CD4-positive, alpha-beta T cell treated with Interleukin-10 for 1 hour (primary cell): Measurements from ENCODE around the gene MTMR6.
A peak's percentile ranks its signal among the peaks of the same experiment; 100 is the strongest.
"Not testable (repeated sequence)": the region's sequence is repeated elsewhere in the genome, so short reads cannot be mapped to it uniquely, and the experiment has no call there.

Experiments
- DNase-seq: peaks from one replicate; pipeline ENCODE4 v3.0.0-alpha.2; 2020

MTMR6 gene

DNA sequence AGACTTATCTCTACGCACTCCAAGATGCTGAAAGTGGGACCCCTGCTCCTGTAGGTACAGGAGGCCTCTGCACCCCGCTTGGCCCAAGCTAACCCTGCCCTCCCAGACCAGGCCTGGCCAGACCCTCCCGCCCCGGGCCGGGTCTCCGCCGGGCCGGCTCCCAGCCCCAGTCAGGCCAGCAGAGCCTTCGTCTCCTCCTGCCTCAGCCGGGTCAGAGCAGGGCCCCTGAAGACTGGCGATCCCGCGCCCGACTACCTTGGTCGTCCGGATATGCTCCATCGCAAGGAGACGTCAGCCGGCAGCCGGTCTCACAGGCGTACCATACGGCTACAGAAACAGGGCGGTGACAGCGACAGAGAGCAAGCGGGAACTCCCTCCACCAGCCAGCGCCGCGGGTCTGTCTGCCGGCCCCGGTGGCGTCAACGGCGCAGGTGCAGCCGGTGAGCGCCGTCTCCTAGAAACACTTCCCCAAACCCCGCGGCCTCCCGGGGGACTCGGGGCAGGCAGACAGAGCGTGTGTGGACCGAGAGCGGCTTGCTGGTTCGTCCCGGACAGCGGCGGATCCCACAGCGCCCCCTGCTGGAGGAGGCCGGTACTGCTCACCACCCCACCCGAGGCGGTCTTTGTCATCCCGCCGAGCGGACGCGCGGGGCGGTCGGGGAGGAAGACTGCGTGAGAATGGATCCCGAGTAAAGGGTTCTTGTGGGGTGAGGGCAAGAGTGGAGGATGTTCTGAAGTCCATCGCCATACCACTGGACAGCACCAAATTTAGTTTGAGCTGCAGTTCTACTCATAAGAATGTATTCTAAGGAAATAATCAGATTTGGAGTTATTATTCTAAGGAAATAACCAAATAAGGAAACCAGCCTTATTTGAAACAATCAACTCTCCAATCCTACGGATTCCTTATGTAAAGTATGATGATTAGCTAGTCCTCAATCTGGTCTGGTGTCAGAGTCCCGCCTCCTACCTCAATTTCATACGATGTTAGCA is at the start of gene MTMR6:
MTMR6 (minus strand) TSS at position 520 of the 993 bp plus-strand sequence; CDS start at position 279, 241 bp downstream.
- DNase-seq: peak; percentile 93

DNA sequence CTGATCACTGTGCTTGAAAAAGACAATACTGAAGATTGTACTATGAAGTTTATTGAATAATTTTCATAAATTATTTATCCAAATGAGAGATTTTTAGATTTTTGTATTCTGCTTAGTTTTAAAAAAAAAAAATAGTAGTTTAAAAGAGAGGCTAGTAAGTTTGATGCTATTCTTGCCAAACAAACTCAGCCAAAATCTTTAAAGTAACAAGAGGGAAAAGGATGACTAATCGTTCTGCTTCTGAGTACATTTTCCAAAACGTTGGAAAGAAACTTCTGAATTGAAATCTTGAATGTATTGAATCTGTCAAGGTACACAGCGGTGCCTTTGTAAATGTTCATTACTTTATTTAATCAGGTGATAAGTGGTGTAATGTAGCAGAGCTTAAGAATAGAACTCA is 48.6 kb upstream of the MTMR6 start:
- no peak for DNase-seq

DNA sequence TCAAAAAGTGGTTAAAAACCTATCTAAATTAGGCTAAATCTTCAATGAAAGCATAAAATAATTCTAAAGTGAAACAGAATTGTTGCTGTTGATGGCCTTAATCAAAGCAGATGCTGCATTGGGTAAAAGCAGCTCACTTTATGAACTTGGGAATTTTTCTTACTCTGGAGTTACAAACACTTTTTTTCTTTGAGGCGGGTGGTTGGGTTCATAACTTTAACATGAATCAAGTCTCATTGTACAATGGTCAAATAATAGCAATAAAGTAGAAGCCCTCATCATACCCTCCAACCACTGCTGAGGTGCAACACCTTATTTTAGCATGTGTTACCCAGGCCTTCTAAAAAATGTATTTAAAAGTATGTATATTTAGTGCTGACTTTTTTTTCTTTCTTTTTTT is 43.3 kb upstream of the MTMR6 start:
- DNase-seq: no peak

DNA sequence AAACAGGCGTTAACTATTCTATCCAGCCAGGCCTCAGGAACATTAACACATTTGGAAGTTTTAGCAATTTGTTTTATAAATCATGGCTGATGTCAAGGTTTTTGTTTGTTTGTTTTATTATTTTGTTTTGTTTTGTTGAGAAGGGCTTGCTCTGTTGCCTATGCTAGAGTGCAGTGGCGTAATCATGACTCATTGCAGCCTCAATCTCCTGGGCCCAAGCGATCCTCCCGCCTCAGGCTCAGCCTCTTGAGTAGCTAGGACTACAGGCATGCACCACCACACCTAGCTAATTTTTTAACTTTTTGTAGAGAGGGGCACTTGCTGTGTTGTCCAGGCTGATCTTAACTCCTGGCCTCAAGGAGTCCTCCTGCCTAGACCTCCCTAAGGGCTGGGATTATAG is 42.4 kb upstream of the MTMR6 start:
- no peak for DNase-seq

DNA sequence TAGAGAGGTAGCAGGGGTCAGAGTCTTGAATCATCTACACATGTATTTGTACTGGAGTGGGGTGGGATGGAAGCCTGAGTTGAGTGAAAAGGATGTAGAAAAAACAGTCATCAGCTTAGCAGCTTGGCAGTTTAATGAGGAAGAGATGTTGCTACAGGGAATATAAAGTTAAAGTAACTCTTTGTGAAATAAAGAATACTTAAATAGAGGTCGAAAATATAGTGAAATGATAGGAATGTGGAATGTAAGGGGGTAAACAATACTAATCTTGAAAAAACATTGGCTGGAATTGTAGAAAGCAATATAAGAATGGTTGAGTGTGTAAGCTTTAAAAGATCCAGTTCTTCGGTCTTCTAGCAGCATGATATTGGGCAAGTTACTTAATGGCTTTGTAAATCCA is 36.8 kb upstream of the MTMR6 start:
- DNase-seq: no peak

DNA sequence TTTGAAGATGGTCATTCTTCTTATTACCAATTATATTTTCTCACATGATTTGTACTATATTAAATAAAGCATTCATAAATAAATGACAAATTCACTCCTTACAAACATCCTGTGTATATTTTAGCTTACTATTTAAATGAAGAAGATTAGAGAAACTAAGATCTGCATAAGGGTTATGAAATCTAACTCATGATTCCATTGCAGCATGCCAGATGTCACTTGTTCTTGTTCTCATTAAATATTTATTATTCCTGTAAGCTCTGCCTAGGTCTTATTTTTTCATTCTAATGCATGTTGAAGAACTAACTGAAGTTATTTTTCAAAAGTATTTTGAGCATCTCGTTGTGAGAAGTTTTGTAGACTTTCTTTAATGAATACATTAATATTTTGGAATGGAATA is 32.5 kb upstream of the MTMR6 start:
- DNase-seq: no peak

DNA sequence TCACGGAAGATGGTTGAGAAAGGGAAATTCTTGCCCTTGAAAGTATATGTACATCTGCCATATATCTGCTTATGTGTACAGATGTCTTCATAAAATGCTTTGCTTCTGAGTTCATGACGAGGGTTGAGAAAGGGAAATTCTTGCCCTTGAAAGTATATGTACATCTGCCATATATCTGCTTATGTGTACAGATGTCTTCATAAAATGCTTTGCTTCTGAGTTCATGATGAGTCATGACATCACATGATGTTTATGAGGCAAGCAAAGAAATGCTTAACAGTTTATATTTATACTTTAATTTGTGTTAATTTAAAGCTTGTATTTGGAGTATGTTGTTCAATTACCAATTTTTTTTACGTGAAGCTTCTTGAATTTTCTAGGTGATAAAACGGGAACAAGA is 31.7 kb upstream of the MTMR6 start:
- not testable (repeated sequence) for DNase-seq

DNA sequence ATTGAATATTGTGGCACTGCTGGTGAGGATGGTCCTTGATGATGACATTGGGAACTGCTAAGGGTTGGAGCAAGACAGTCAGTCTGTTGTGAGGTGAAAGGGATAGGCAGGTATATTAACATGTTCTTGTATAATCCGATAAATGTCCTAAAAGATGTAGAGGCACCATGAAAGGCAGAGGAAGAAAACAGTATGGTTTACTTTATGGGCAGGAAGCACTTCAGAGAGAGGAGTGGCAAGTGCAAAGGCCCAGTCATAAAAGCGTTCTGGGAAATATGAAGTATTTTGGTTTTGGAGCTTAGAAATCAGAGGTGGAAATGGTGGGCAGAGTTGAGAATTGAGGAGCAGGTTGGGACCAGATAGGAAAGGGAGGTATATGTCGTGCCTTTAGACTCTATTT is 23.6 kb upstream of the MTMR6 start:
- no peak for DNase-seq

DNA sequence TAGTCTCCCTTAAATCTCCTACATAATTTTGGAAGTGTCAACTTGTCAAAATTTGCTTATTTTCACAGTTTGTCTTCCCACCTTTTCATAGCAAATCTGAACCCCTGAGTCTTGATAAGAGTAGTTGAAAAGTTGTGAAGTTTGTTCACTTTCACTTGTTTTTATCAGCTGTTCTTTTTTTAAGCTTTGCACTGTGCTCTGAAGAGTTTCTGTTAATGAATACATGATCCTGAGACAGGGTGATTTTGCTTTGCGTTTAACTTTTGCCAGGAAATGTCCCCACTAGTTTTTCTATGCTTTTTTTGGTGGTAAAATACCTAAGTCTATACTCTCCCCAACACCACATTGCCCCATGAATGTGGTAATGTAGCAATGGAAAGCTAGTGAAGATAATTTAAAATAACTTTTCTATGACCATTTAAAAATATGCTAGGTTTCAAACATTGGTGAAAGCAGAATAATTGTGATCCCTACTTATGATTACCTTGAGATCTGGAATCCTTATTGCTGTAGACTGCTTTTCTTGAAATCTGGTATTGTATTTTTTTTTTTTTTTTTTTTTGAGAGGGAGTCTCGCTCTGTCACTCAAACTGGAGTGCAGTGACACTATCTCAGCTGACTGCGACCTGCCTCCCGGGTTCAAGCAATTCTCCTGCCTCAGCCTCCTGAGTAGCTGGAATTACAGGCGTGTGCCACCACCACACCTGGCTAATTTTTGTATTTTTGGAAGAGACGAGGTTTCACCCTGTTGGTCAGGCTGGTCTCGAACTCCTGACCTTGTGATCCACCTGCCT is 19.6 kb upstream of the MTMR6 start:
- no peak for DNase-seq

DNA sequence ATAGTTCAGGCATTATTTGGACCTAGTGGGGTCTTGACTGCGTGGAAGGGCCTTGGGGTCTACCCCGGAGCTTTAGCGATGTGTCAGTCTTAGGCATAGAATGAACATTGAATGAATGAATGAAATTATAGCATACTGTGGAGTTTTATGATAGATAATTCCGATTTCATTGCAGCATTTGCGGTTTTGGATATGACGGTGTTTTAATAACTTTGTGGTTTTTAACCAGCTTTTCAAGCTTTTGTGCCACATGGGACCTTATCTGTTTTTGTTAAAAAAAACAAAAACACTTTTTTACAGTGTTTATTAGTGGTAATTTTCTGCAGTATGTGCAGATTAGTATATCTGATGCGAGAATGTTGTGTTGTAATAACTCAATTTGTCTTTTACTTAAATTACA is 14.8 kb upstream of the MTMR6 start:
- DNase-seq: no peak

DNA sequence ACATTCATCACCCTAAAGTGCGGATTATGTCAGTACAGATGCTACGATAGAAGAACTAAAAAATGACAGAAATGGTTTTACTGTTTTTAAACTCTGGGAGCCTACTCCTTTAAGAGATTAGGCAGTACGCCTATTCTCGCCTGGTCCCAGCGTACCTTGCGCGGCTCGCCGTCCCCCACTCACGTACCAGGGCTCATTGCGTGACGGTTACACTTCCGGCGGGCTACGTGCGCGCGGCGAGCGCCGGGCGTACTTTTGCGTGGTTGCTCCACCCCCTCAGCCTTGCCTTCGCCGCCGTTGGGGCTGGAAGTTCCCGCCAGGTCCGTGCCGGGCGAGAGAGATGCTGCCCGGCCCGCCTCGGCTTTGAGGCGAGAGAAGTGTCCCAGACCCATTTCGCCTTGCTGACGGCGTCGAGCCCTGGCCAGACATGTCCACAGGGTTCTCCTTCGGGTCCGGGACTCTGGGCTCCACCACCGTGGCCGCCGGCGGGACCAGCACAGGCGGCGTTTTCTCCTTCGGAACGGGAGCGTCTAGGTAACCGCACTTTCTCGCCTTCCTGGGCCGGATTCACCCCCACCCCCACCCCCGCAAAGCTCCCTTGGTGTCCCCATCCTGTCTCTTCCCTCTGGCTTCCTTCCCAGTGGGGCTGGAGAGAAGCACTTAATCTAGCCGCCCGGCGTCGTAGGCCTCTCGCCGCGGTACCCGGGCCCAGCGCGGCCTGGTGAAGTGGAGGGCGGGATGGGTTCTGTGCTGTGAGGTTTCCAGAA is 14.2 kb upstream of the MTMR6 start, which contains the start of gene NUP58:
NUP58 (plus strand) TSS at position 279 of the 767 bp plus-strand sequence; CDS start at position 428, 149 bp downstream.
- peak; percentile 94 for DNase-seq

DNA sequence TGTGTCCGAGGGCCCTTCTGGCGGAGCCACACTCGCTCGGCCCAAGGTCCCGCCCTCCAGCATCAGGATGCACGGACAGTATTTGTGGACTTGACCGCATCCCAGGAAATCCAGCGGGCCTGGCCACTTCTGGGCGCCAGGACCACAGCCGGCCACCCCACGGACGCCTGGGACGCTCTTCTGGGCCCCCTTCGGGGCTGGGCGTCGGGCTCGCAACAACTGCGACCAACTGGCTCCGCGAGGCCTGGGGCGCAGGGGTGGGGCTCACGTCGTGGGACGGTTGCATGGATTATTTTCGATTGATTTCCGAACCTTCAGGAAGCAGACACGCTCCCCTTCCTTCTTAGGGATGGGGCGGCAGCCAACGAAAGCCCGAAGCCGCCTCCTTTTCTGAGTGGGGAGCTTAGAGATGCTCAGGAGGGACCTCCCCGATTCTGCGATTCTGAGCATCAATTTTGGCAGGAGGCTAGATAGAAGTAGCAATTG is 13.6 kb upstream of the MTMR6 start:
- no peak for DNase-seq

DNA sequence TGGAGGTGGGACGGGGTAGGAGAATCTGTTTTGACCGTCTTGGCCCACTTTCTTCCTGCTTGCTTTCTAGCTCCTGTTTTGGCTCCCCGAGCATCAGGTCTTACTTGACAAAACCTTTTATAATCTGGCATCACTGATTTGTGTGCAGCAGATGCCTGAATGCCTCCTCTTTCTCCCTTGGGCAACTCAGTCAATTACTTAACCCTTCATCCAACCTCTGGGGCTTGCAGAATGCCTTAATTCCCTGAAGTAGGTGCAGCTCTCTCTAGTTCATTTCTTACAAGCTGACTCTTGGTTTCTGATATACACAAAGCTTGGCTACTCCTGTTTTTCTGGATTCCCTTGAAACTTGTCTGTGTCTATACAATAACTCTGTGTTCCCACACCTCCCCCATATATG is 8.4 kb upstream of the MTMR6 start:
- DNase-seq: no peak

DNA sequence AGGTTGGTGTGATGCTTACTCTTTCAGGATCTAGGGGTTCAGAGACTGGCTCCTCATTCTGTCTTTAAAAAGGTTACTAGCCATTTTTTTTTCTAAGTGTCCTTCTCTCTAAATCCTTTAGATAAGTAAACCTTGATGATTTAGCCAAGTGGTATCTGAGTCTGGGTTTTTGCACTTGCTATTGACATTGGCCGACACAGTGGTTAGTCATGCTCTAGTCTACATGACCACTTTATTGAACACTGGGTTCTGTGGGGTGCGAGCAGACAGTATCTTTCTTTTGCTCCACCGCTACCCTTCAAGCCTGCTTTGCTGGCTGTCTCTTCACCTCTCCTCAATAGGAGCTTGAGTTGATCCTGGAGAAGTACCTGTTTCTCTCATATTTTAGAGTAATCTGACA is 7.9 kb upstream of the MTMR6 start:
- DNase-seq: no peak

DNA sequence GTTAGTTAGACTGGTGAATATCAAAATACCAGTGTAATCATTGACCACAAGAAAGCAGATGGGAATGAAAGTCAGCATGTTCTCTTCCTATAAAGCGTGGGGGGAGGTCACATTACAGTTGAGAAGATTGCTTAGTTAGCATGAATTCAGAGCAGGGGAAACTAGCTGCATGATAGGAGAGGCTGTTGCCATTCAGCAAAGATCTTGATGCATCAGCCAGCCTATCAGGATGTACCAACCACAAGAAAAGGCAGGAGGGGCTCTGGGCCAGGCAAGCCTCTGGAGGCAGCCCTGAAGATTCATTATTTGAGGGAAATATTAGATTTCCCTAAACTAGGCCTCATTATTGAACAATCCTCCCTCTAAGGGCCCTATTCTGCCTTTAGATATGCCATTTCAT is 5.0 kb upstream of the MTMR6 start:
- peak; percentile 44 for DNase-seq

DNA sequence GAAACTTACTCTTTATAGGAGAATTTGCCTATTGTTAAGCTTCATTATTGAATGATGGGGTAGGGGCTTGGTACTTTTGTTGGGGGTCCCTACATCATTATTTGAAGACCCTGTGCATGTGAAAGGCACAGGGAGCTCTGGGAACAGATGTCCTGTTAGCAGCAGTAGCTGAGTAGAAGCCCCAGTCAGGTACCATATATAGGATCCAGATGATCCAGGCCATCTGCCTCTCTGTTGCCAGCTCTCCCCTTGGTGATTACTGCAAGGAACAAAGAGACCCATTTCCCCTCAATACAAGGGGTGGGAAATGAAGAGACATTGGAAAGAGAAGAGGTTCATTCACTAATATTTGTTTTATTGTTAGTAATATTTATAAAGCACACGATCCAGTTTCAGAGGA is 4.4 kb upstream of the MTMR6 start:
- no peak for DNase-seq

DNA sequence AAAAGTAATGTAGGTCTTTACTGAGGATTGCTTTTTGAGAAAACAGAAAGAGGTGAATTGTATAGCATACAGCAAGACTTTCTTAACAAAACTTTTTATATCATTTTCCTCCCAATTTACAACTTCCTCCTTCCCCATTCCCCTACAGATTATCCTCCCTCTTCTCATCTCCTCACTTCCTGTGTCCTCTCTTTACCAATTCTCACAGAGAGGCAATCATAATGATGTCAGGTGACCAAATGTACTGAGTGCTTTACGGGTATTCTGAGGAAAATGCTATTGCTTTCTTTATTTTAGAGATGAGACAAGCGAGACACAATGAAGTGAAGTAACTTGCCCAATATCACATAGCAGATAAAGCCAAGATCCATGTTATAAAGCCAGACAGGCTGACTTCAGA is 1.7 kb upstream of the MTMR6 start:
- DNase-seq: no peak

DNA sequence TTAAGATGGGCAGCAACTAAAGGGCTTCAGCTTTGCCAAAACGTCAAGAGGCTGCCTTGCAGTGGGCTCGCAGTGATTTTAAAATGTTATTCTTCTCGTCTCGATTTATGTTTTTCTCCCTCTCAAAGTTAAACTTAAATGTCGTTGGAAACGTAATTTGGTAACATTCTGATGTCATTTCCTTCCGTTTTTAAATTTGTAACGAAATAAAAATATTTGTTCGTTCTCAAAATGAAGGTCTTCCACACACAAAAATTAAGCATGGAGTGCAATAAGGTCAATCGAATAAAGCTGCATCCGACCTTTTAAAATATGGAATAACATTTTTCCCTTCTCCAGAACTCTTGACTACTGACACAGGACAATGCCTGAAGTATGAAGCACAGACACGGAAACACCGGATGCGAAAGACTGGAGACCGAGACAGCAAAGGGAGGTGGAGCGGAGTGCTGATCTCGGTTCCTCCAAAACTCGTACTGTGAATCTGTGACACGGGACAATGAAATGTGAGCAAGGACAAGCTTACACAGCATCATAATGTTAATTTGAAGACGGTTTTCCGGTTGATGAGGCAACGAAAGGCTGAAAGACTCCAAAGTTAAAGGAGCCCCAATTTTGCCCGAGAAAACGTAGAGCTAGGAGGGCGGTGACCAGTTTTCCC is 850 bp downstream of the MTMR6 start:
- peak; percentile 56 for DNase-seq

DNA sequence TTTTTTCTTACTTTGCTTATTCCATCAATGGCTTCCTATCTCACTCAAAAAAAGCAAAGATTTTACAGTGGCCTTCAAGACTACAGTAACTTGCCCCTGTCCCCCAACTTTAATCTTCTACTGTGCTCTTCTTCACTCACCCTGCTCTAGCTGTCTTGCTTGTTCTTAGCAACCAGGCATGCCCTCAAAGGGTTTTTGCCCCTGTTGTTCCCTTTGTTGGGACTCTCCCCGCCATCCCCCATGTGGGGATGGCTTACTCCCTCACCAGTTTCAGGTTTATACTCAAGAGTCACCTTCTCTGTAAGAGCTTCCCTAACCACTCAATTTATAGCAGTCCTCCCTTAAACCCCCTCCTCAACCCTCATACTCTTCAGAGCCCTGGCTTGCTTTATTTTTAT is 5.4 kb downstream of the MTMR6 start:
- no peak for DNase-seq

DNA sequence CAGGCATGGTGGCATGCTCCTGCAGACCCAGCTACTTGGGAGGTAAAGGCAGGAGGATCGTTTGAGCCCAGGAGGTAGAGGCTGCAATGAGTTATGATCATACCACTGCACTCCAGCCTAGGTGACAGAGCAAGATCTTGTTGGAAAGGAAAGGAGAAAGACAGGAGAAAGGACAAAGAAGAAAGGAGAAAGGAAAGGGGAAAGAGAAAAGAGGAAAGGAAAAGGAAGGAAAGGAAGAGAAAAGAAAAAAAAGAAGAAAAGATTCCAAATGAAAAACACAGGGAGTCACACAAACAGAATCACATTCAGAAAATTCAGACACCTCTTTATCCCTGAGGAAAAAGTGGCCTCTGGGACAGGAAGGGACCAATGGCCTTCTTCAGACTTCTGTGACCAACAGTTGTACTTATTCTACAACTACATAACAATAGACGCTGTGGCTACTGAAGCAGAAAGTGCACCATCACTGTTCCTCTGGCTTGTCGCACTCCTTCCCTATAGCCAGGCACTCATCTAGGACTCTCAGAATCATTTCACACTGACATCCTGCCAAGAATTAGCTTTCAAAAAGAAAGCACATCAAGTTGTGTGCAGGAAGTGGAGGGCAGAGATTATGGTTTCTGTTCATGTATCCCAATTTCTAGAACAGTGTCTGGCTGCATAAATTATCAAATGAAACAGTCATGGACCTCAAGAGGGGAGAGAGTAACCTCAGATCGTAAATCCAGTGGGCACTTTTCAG is 5.9 kb downstream of the MTMR6 start:
- DNase-seq: no peak

DNA sequence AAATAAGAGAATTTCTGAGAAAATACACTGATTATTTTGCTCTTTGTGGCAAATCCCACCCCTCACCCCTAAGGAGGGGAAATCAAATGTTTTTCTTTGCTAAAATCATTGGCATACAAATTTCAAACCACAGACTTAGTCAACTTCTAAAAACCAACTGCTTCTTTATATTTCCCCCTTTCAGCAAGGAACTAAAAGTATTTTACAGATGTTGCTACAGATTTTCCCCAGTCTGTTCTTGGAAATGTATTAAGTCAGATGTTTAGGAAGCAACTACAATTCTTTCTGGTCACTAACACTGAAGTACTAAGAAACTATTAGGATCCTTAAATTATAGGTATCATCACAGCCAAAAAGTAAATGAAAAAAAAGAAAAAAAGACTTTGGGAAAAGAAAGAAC is 6.9 kb downstream of the MTMR6 start:
- DNase-seq: no peak

DNA sequence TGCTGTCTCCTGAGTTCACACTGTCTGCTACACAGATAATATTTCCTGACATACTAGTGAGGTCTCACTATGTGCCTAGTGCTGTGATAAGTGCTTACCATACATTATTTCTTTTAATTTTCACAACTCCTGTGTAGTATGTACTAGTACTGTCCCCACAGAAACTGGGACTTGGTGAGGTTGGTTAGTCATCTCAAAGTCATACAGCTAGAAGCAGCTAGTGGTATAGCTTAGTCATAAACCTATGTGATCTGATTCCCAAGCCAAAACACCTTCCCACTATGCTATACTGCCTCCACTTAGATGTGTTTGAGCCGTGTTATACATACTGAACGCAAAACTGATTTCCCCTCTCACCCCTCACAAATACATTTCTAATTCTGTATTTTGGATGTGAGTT is 10.5 kb downstream of the MTMR6 start:
- DNase-seq: no peak
